HG03066 (cell line): ENCODE results near the gene PCED1A.
A peak's percentile ranks its signal among the peaks of the same experiment; 100 is the strongest.

ENCODE experiments used
- ATAC-seq: cut with Tn5 transposase; IDR thresholded peaks from one replicate; pipeline ENCODE4 v1.9.1; 2021; ENCODE audit warnings: low read depth; ENCODE audit not compliant: unreplicated experiment

PCED1A gene

GRCh38 chr20:2866236-2866635 is 25.8 kb upstream of the PCED1A start:
- no peak for ATAC-seq

GRCh38 chr20:2865630-2866029 is 25.2 kb upstream of the PCED1A start:
- ATAC-seq = no peak

GRCh38 chr20:2865101-2865500 is 24.6 kb upstream of the PCED1A start:
- ATAC-seq = no peak

- no peak for ATAC-seq
Measured at GRCh38 chr20:2864626-2865025, 24.2 kb upstream of the PCED1A start.

- no peak for ATAC-seq
Measured at GRCh38 chr20:2859330-2860121, 19.1 kb upstream of the PCED1A start.

GRCh38 chr20:2858591-2858990 is 18.1 kb upstream of the PCED1A start:
- ATAC-seq = no peak

GRCh38 chr20:2851086-2851485 is 10.6 kb upstream of the PCED1A start:
- no peak for ATAC-seq

- ATAC-seq = no peak
Measured at GRCh38 chr20:2849529-2849928, 9.1 kb upstream of the PCED1A start.

- no peak for ATAC-seq
Measured at GRCh38 chr20:2847802-2848201, 7.3 kb upstream of the PCED1A start.

GRCh38 chr20:2846698-2847097 is 6.2 kb upstream of the PCED1A start:
- no peak for ATAC-seq

- ATAC-seq = no peak
Measured at GRCh38 chr20:2845607-2846006, 5.2 kb upstream of the PCED1A start.

- peak; percentile 42 for ATAC-seq
Measured at GRCh38 chr20:2840967-2841531, 594 bp upstream of the PCED1A start.

GRCh38 chr20:2839732-2840137 is 720 bp downstream of the PCED1A start:
- ATAC-seq = no peak

GRCh38 chr20:2838847-2839671 is 1.4 kb downstream of the PCED1A start:
- no peak for ATAC-seq

GRCh38 chr20:2838170-2838797 is 2.2 kb downstream of the PCED1A start:
- ATAC-seq = no peak

- no peak for ATAC-seq
Measured at GRCh38 chr20:2837221-2837960, 3.1 kb downstream of the PCED1A start.

- no peak for ATAC-seq
Measured at GRCh38 chr20:2836035-2836434, 4.4 kb downstream of the PCED1A start.

- no peak for ATAC-seq
Measured at GRCh38 chr20:2835331-2835796, 5.1 kb downstream of the PCED1A start.

- no peak for ATAC-seq
Measured at GRCh38 chr20:2834401-2835110, 5.9 kb downstream of the PCED1A start.

- ATAC-seq = no peak
Measured at GRCh38 chr20:2833761-2834160, 6.7 kb downstream of the PCED1A start.
